Measurements from ENCODE around the gene KCTD3. TPM values are rescaled to one million over a fixed set of nuclear protein-coding genes. Genes with fewer than 3 reads are reported as not detected.

Gene KCTD3
- total and polyA plus RNA-seq, 2 donors (not counting 3 experiments of a cell fraction or from before 2014, with no cell fraction given): 19.1 to 28.3 TPM

DNA sequence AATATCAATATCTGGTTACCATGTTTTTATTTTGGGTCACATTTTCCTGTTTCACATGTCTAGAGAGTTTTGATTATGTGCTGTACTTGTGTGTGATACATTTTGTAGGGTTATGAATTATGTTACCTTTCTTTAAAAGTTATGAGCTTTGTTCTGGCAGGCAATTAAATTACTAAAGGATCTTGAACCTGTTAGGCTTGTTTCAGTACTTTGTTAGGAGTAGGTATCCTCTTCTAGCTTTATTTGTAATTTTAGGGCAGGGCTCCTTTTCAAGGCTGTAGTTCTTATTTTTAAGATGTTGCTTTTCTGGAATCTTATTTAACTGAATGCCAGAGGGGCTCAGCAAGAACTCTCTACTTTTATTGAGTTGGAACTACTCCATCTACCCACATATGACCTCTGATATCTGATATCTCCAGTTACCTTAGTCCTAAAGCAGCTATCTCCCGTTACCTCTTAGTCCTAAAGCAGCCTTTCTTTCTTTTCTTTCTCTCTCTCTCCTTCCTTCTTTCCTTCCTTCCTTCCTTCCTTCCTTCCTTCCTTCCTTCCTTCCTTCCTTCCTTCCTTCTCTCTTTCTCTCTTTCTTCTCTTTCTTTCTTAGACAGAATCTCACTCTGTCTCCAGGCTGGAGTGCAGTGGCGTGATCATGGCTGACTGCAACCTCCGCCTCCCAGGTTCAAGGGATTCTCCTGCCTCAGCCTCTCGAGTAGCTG is 23.8 kb downstream of the KCTD3 start:
- FAIRE-seq (no peak), DNase-seq (ENCODE audit: low read depth, low spot score) (no peak)
- no TSS peak for BruUV-seq (replicated peaks)
- TF ChIP-seq FOS (IDR thresholded peaks at IDR 0.05; ENCODE audit: borderline replicate concordance, insufficient read depth, low read length): no peak
- TF ChIP-seq EZH2 (IDR thresholded peaks at IDR 0.05; ENCODE audit: borderline replicate concordance, low read depth, low read length, severe bottlenecking): no peak
- no peak for TF ChIP-seq MAX (IDR thresholded peaks at IDR 0.05; ENCODE audit: insufficient read depth, insufficient read length)
- TF ChIP-seq JUN (IDR thresholded peaks at IDR 0.05; ENCODE audit: borderline replicate concordance, insufficient read depth, insufficient read length, low read depth): no peak
- TF ChIP-seq CTCF (IDR thresholded peaks at IDR 0.05; ENCODE audit: extremely low read depth in 1 of 2, insufficient read depth in 1 of 2, low read depth in 1 of 2, low read length in 2 of 2): no peak
- no peak for TF ChIP-seq POLR2A (IDR thresholded peaks at IDR 0.05; ENCODE audit: low read depth, low read length)
- TF ChIP-seq GATA2 (IDR thresholded peaks at IDR 0.05; ENCODE audit: insufficient read depth, insufficient read length, low read depth, low read length): no peak
- TF ChIP-seq POLR2AphosphoS5 (IDR thresholded peaks at IDR 0.05; ENCODE audit: insufficient read depth, low read depth, low read length): no peak
- TF ChIP-seq MYC (IDR thresholded peaks at IDR 0.05; ENCODE audit: low read depth, low read length): no peak
- POLR2A ChIA-PET: no interaction called here
- Histone ChIP-seq H3K4me1 (ENCODE audit: control insufficient read depth, extremely low read depth, insufficient read depth, low read length) (no peaks in the 10 kb centered on the region), H3K9ac (replicated peaks; ENCODE audit: extremely low read depth, insufficient read depth, low read length) (no peak overlapping the region), H3K4me2 (ENCODE audit: insufficient read depth, low read length) (no peak overlapping the region), H3K79me2 (ENCODE audit: control insufficient read depth, insufficient read depth, low read length) (no peaks in the 10 kb centered on the region), H4K20me1 (replicated peaks; ENCODE audit: control insufficient read depth, extremely low read depth, insufficient read depth, low read length) (no peaks in the 10 kb centered on the region), H3K9me1 (replicated peaks; ENCODE audit: control insufficient read depth, extremely low read depth, insufficient read depth, low read length) (no peaks in the 10 kb centered on the region), H3K9me3 (replicated peaks; ENCODE audit: control insufficient read depth, insufficient read depth, low read length) (no peaks in the 10 kb centered on the region), H3K36me3 (ENCODE audit: control insufficient read depth in 2 of 2, extremely low read depth in 1 of 2, insufficient read depth in 2 of 2, low read length in 2 of 2) (peaks cover 0 to 3% of the 10 kb centered on the region in 2 experiments), H3K27me3 (ENCODE audit: control insufficient read depth in 2 of 2, insufficient read depth in 2 of 2, low read length in 2 of 2) (no peaks in the 10 kb centered on the region), H3K27ac (ENCODE audit: insufficient read depth, low read depth, low read length) (no peak overlapping the region), H3K4me3 (replicated peaks in 1 of 3; ENCODE audit: insufficient read depth in 1 of 3, low read depth in 1 of 3, low read length in 3 of 3) (no peak overlapping the region), H2AFZ (ENCODE audit: low read depth, low read length) (no peak overlapping the region)
- dilution Hi-C loops (cut with MboI; ENCODE audit: extremely low pct_ligation_motif_present, low sequenced_read_pairs): no loop called here
- intact Hi-C loops (cut with micrococcal nuclease): no loop called here
- CTCF ChIA-PET: interaction anchor here (1.1 kb wide), 1 partner anchor 14 kb away, joined by 3 read pairs; no protein-coding TSS in a partner anchor
